ENCODE results near the gene SDK1.

DNA sequence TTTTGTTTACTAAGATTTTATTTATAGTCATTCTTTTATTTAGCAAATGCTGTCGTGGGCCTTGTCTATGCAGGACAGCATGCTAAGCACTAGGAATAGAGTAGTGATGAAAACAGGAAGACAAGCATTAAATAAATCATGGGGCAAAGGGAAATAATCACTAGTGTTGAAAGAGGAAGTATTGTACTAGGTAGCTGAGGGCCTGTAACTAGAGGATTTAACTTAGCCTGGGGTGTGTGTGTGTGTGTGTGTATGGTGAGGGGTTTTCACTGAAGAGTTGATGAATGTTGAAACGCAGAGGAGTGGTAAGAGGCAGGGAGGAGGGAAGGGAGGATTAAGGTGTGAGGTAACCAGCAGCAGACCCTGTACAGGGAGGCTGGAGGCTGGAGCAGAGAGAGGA, 446.4 kb downstream of the SDK1 start:
- TF ChIP-seq, protein P1, sequence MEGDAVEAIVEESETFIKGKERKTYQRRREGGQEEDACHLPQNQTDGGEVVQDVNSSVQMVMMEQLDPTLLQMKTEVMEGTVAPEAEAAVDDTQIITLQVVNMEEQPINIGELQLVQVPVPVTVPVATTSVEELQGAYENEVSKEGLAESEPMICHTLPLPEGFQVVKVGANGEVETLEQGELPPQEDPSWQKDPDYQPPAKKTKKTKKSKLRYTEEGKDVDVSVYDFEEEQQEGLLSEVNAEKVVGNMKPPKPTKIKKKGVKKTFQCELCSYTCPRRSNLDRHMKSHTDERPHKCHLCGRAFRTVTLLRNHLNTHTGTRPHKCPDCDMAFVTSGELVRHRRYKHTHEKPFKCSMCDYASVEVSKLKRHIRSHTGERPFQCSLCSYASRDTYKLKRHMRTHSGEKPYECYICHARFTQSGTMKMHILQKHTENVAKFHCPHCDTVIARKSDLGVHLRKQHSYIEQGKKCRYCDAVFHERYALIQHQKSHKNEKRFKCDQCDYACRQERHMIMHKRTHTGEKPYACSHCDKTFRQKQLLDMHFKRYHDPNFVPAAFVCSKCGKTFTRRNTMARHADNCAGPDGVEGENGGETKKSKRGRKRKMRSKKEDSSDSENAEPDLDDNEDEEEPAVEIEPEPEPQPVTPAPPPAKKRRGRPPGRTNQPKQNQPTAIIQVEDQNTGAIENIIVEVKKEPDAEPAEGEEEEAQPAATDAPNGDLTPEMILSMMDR (IDR thresholded peaks at IDR 0.05; ENCODE audit: borderline replicate concordance, extremely low read depth, low read length, poor library complexity, severe bottlenecking) = no peak
- no peak for TF ChIP-seq EZH2 (IDR thresholded peaks at IDR 0.05; ENCODE audit: borderline replicate concordance, low read depth, low read length, severe bottlenecking)
